ENCODE measurements around the gene CUL1.

CUL1 gene

GRCh38 chr7:148850564-148850963 is 151.9 kb downstream of the CUL1 start:
- no peak for DNase-seq

All from hypothalamus (tissue), 51 donors.